Epithelial cell of prostate (primary cell): ENCODE measurements around the gene MBNL3.

Source experiments
- DNase-seq: peaks from one replicate; pipeline ENCODE4 v3.0.0-alpha.2; 2011; ENCODE audit warnings: low read depth, low spot score
- H3K27ac ChIP-seq: fragments of 450-650 bp; 2 replicates; pipeline ENCODE4 v1.5.1; 2017; ENCODE audit warnings: mild to moderate bottlenecking

MBNL3 gene

DNA sequence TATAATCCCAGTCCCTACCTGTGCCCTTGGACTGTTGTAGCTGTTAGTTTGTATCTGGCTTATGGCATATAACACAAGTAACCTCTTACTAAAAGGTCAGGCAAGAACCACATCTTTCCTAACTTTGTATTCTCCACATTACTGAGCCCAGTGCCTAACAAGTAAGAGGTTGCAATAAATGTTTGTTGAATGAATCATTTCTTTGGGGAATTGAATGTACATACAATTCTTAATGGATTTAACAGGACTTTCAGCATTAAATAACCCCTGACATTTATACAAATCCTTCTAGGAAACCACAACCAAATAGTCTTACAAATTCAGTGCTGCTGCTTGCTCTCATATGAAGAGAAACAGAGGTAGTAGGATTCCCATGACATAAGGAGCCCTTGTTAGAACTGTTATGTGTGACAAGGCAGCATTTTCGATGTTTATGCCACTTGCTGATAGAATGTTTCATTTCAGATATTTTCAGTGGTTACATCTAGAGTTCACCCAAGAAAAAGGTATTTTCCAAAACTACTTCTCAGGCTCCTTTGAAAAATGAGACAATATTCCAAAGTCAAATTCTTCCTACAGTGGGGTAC is 62.0 kb downstream of the MBNL3 start:
- peak overlapping the region; percentile 27 for H3K27ac ChIP-seq
- peak; percentile 5 for DNase-seq

DNA sequence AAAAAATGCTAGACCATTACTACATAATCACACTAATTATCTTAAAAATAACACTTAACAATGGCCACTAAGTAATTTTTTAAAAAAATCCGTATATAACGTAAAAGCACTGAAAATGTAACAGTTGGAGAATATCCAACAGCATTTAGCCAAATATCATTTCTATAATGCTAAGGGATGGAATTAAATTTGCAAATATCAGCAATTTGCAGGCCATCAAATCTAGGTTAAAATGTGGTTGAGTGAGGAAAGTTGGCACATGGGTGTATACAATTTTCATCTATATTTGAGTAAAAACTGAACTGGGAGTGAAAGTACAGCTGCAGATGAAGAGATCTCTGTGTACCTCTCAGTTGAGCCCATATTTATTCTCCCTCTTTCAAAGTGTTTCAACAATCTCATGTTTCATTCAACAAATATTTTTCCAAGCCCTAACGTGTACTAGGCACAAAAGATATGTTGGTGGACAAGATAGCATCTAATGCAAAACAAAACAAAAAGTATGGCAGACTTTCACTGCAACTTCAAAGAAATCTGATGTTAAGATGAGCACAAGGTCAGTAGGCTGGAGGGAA is 63.0 kb downstream of the MBNL3 start:
- DNase-seq: no peak
- peak overlapping the region; percentile 27 for H3K27ac ChIP-seq

DNA sequence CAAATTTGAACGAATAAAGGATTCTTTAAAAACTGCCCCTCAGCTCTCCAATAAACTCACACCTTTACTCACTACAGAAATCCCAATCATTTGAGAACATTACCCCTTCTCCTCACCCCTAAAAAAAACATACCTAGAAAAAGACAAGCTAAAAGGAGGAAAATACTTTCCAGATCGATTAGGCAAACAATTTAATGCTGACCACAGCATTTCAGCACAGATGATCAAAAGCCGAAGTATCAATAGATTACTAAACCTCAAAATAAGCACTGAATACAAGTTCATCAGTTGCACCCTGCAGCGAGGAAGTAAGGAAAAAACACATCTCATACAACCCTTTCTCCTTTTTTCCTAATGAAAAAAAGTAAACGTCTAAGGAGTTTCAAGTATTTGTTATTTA is 65.5 kb downstream of the MBNL3 start:
- H3K27ac ChIP-seq: no peak overlapping the region
- DNase-seq: no peak

DNA sequence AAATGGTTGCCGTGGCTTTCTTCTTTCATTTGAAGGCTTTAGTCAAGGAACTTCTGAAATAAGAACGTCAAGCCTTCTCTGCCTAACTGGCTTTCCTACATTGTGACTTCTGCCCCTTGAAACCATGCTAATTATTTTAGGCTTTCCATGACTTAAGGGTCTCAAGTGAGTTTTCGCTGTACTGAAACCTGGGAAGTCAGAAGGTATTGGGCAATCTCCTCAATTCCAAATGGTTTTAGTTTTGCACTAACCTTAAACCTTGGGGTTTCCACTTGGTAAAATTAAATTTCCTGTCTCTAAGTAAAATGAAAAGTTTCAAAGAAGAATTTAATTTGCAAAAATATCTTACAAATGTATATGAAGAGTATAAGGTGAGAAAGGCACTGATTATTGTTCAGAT is 73.8 kb downstream of the MBNL3 start:
- DNase-seq: no peak
- no peak overlapping the region for H3K27ac ChIP-seq

DNA sequence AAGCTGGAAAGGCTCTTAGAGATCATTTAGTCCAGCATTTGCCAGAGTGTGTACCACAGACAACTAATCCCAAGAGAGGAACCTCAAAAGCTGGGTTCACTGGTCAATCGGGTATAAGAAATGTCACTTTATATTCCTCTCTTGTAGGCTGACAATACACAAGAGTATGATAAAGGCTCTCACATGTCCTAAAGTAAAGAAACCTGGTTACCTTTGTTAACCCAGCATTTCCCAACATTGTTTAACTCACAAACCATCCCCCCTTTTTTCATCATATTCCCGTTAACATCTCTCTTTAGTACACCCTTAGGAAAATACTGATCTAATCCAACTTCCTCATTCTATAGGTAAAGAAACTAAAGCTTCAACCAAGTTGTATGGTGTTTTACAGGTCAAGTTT is 74.4 kb downstream of the MBNL3 start:
- no peak for DNase-seq
- no peak overlapping the region for H3K27ac ChIP-seq

DNA sequence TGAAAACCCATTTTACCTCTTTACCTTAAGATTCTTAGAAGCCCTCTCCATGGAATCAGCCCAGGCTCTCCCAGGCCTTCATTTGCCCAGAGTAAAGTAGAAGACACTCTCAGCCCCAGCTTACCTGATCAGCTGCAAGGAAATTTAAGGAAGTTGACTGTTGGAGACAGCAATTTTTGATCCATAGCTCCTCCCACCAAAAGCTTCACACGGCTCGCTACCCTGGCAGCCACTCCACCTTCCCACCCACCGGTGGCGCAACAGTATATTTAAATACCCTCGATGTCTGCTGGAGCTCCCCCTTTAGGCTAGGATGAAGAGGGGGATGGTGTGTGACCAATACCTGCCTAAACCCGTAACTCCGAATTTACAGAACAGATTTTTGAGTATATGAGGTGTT is 75.4 kb downstream of the MBNL3 start:
- DNase-seq: no peak
- no peak overlapping the region for H3K27ac ChIP-seq

DNA sequence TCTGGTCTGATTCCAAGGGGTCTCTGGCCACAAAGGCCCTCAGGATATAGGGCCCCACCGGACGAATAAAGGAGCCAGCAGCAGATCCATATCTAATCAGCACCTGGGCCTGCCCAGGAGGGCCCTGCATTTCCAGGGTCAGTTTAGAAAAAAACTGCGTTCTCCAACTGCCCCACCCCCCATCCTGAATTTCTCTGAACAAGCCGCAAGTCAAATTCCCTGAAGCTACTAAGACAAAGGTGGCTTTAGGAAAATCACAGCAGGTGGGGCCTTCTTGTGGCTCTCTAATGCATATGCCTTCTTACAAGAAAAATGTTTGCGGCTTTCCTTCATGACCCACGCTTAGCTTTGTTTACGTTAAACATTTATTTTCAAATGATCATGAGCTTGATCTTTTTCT is 76.6 kb downstream of the MBNL3 start:
- DNase-seq: no peak
- no peak overlapping the region for H3K27ac ChIP-seq

DNA sequence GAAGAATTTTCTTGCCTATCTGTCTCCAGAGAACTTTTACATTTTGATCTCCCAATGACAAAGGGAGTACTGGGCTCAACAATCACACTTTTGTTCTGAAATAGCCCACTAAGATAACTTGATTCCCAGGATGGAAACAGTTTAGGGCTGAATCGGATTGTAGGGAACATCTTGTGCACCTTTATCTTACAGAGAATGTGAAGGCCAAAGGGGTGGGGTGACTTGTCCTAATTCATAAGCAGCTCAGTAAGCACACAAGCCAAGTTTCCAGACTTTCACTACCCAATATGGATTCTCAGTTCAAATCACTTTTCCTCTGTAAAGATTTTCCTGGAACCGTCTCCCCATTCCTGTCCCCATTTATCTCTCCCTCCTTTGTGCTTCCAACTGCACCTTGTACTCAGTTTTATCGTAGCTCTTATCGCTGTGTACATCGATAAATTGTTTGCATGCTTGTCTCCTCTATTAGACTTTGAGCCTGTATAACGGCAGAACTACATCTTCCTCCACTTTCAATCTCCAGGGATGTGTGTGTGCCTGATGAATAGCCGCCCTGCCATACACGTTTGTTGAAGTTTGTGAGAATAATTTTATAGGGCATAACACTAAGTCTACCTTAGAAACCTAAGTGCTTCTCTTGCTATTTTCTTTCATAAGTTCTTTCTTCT is 77.4 kb downstream of the MBNL3 start:
- no peak for DNase-seq
- H3K27ac ChIP-seq: no peak overlapping the region

DNA sequence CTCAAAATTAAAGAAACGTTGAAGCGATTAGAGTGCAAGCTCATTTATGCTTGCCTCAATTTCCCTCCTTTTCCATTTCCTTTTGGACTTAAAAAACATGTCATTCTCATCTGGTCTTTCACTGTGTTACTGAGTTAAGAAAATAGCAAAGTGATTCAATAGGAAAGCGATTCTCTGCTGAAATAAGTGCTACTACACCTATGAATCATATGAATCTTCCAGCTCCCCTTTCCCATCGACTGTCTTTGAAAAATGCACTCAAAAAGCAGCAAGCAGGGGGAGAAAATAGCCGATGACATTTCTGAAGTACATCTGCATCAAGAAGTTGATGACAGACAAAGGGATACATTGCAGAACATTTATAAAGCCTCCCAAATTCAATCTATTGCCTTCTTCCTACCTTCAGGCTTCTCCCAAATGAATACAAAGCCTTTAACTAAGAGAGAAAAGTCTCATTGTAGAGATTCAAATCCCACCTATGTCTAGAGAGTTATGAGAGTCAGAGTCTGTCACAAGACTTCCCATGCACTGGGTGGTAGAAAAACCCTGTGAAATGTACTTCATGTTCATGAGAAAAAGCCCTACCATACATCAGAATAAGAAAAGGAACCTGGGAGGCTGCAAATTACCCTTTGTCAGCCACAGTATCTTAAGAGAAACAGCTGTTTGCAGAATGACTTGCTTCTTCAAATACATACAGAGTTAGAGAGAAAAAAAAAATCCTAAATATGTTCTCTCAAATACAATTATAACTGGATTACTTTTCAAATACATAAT is 78.9 kb downstream of the MBNL3 start:
- DNase-seq: no peak
- no peak overlapping the region for H3K27ac ChIP-seq

DNA sequence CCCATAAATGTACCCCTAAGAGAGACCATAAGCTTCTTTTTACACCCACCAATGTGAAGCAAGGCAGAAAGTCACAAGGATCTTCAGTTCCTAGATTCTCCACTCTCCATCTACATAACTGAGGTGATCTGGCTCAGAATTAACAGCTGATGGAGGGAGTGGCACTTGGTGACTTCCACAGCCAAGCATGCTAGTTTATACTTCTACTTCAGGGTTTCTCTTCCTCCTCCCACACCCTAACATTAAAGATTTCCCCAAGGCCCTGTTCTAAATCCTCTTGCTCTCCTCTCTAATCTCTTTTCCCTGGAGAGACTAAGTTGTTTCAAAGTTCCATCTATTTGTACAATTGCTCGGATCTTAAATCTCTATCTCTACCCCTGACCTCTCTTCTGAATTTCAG is 81.1 kb downstream of the MBNL3 start:
- DNase-seq: no peak
- no peak overlapping the region for H3K27ac ChIP-seq

DNA sequence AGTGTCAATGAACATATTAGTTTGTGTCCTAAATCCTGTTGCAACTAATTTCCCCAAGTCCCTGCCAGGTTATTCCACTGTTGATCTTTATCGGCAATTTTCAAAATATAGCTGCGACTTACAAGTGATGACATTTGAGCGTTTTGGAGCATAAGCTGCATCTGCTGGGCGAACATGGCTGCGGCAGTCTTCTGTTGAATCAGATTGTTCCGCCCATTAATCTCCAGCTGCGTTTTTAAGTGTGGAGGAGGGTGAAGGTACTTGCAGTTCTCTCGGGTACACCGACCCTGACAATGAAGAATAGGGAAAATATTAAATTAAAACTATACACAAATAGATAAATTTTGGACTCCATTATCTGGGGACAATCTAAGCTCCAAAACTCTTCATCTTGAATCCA is 82.7 kb downstream of the MBNL3 start:
- H3K27ac ChIP-seq: no peak overlapping the region
- no peak for DNase-seq

DNA sequence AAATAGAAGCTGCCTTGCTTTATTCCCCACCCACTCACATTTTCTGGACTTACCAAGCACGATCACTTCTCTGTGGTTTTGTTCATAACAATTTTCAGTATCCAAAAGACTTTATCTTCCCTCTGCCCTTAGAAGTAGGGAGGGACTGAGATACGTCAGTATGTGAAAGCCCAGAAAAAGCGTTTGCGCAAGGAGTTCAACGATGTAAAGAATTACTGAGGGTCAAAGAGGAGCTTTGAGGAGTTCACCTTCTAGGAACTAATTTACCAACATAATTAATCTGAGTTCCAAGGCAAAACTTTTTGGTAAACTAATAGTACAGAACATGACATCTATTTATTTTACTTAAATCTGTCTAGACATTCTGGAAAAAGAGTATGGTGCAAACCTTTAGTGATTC is 84.6 kb downstream of the MBNL3 start:
- no peak overlapping the region for H3K27ac ChIP-seq
- DNase-seq: no peak

DNA sequence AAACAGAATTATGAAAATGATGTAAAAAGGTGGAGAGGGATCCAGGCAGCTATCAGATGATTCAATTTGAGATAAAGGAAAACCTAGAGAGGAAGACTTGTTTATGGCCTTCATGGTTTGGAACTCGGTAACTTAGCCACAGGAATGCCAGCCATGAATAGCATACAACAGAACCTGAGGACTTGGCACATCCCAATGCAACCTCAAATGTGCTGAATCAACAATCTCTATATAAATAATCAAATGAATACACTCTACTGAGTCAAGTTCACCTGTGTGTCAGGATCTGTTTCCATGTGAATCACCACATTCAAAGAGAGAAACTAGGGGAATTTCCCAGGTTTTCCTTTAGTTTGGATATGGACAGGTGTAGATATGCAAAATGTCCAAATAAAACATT is 86.9 kb downstream of the MBNL3 start:
- DNase-seq: peak; percentile 62
- no peak overlapping the region for H3K27ac ChIP-seq

DNA sequence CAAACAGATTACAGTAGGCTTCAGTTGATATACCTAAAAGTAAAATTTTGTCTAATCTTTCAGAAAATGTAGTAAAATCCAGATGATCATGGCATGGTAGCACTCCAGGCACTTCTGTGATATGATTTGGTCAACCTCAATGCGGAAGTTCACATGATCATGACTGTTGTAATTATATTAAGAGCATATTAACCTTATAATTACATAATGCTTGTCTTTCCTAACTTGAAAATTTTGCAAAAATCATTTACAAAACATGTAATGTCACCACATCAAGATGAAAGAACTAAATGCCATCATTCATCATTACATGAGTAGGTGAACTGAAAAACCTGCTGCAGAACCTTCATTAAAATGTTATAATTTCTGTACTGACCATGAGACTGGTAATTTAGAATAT is 88.1 kb downstream of the MBNL3 start:
- DNase-seq: no peak
- H3K27ac ChIP-seq: no peak overlapping the region

DNA sequence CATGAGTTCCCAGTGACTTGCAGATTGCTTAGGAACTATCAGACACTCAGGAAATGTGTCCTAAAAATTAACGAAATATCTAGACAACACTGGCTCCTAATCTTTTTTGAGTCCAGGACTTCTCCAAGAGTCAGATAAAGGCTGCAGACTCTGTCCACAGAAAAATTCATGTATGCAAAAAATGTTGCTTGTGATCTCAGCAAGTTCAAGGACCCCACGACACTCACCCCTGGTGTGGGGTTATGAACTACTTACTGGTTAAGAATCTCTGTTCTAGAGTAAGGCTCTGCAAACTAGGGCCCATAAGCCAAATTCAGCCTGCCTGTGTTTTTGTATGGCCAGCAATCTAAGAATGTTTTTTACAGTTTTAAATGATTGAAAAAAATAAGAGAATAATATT is 93.2 kb downstream of the MBNL3 start:
- H3K27ac ChIP-seq: no peak overlapping the region
- no peak for DNase-seq

DNA sequence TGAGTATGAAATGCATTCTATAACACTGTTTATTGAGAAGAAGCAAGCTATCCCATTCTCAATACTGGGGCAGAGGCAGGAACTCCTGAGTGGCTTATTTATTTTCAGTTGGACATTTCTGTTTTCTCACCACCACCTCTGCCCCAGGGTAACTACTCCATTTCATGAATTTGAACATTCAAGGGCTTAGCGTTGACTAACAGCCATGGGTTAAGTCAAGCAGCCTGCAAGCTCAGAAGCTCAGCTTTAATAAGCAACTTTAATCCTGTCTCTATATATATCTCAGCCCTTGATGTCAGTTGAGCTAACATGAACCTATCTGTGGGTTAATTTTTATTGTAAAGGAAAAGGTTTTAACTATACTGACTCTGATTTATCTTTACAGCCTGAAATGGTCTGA is 93.8 kb downstream of the MBNL3 start:
- no peak for DNase-seq
- no peak overlapping the region for H3K27ac ChIP-seq

DNA sequence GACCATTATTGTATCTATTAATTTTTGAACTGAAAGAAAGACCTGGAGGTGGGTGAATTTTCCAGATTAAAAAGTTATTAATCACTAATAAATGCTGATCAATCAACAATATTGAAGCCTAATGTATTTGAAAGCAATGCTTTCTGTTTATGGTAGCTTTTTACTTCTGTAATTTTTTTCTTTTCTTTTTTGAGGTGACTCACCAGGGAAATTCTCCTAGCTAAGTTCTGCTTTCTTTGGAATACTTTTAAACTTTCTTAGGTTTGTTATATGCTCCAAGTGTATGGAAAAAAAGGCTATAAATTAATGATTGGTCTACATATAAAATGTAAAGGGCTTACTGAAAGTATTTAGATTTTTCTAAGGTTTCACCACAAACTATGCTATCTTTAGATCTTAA is 94.2 kb downstream of the MBNL3 start:
- DNase-seq: no peak

DNA sequence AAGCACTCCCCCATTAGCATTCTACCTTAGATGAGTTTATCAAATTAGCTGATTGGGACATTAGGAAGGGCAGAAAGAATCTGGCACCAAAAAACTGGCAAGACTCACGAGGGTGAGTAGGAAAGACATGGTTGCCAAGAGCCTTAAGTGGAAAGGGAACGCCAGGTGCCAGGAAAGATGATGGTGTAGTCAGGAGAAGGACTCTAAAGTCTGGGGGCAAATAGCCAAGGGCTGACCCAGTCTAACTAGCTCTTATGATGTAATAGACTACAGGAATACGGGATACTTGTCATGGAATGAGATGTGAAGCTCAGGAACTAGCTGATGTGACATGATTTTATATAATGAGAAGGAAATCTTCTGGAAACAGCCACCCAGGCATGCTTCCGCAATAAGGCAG is 94.8 kb downstream of the MBNL3 start:
- DNase-seq: no peak
- no peak overlapping the region for H3K27ac ChIP-seq

More for the DNA sequence above, 94.2 kb downstream of the MBNL3 start:
- H3K27ac ChIP-seq: no peak overlapping the region

DNA sequence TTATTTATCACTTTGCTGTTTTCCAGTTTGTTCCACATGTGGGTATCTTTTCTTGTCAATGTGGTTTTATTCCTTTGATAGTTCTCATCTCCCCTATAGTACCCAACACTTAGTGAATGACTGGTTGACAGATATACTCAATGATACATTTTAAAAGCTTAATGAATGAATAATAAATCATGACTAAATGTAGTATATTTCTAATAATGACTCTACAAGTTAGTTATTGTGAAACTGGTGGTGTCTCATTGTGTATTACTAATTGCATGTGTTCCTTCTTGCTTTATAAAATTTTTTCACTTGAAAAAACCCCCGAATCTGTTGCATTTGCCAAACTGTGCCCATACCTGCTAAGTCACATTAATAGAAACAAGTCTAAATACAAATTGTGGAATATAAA is 95.4 kb downstream of the MBNL3 start:
- H3K27ac ChIP-seq: no peak overlapping the region
- no peak for DNase-seq

DNA sequence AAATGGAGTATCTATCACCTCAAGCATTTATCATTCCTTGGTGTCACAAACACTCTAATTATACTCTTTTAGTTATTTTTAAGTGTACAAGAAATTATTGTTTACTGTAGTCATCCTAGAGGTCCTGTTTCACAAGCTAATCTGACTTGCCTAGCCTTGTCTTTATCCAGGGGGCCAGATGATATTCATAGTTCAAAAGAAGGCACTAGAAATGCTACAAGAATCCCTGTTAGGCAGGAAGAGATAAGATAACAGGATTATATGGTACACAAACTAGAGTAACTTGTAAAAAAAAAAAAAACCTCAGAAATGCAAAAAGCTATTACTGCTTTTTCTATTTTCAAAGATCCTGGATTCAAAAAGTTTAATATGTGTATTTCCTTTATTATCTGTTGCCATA is 95.8 kb downstream of the MBNL3 start:
- no peak for DNase-seq
- H3K27ac ChIP-seq: no peak overlapping the region

DNA sequence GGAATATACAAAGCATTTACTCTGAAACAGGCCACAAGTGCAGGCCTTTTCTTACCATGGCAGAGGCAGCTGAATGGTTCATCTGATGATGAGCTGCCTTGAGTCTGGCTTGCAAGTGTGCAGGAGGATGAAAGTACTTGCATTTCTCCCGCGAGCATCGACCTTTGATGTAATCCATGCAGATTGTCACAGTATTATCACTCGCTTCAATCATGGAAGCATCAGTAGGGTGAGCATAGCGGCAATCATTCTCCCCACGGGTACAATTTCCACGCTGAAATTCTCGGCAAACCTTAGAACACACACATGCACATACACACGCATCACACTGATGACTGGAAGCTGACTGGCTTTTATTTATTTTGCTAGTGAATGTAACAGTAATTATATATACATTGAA is 98.0 kb downstream of the MBNL3 start:
- no peak for DNase-seq
- H3K27ac ChIP-seq: no peak overlapping the region
